Measurements from ENCODE around the gene CEP164. TPM values are rescaled to one million over a fixed set of nuclear protein-coding genes. Genes with fewer than 3 reads are reported as not detected.

The CEP164 gene
- total RNA-seq, 1 donor from 2014 or later = 4.9 TPM

Other genes with a start within 250 kb of the CEP164 start
- gene SIK3, start 229.4 kb upstream of the CEP164 start, total RNA-seq = 31.9 TPM
- gene PAFAH1B2, start 183.6 kb upstream of the CEP164 start, total RNA-seq = 51.4 TPM
- 20.4 TPM for gene SIDT2, start 149.1 kb upstream of the CEP164 start, total RNA-seq
- 69.5 TPM for gene TAGLN, start 128.5 kb upstream of the CEP164 start, total RNA-seq
- gene PCSK7, start 95.8 kb upstream of the CEP164 start, total RNA-seq = 21.7 TPM
- 25.2 TPM for gene RNF214, start 95.2 kb upstream of the CEP164 start, total RNA-seq
- 8.5 TPM for gene BACE1-AS, start 36.5 kb upstream of the CEP164 start, total RNA-seq
- gene BACE1, start 11.6 kb upstream of the CEP164 start, total RNA-seq = 14.9 TPM

All from left ventricle myocardium superior (tissue), 1 donor.